ACC112 (cell line): ENCODE data around the gene SLC15A4.

Source experiments
- H2AFZ ChIP-seq: fragments of 200-600 bp; sonication (generic); one replicate; pipeline ENCODE4 v1.6.0; 2017; ENCODE audit warnings: antibody characterized with exemption, low read length; ENCODE audit not compliant: unreplicated experiment
- H3K27ac ChIP-seq: fragments of 200-600 bp; sonication (generic); 2 replicates; pipeline ENCODE4 v1.5.1; 2014; ENCODE audit warnings: low read depth, mild to moderate bottlenecking, antibody characterized with exemption, low read length, moderate library complexity
- H3K27me3 ChIP-seq: fragments of 200-600 bp; sonication (generic); 2 replicates; pipeline ENCODE4 v1.6.1; 2014; ENCODE audit warnings: mild to moderate bottlenecking, antibody characterized with exemption, low read length, moderate library complexity, mixed read lengths; ENCODE audit not compliant: insufficient read depth
- H3K36me3 ChIP-seq: fragments of 200-600 bp; sonication (generic); 2 replicates; pipeline ENCODE4 v1.6.1; 2016; ENCODE audit warnings: mild to moderate bottlenecking, antibody characterized with exemption, low read length, moderate library complexity, mixed read lengths; ENCODE audit not compliant: insufficient read depth
- H3K4me1 ChIP-seq: fragments of 200-600 bp; sonication (generic); one replicate; pipeline ENCODE4 v1.6.1; 2016; ENCODE audit warnings: low read length, mixed read lengths; ENCODE audit not compliant: insufficient read depth, unreplicated experiment, control insufficient read depth
- H3K4me3 ChIP-seq: fragments of 200-600 bp; sonication (generic); 2 replicates; pipeline ENCODE4 v1.5.1; 2014; ENCODE audit warnings: mild to moderate bottlenecking, low read depth, low read length
- H3K79me2 ChIP-seq: fragments of 200-600 bp; sonication (generic); one replicate; pipeline ENCODE4 v1.6.0; 2016; ENCODE audit warnings: low read length; ENCODE audit not compliant: control insufficient read depth, unreplicated experiment, insufficient read depth

The SLC15A4 gene

GRCh38 chr12:128747441-128747840, 76.3 kb downstream of the SLC15A4 start:
- no peaks in the 10 kb centered on the region for H3K36me3 ChIP-seq
- no peaks in the 10 kb centered on the region for H3K79me2 ChIP-seq
- H3K27me3 ChIP-seq: no peaks in the 10 kb centered on the region

GRCh38 chr12:128745772-128746689, 77.7 kb downstream of the SLC15A4 start:
- Histone ChIP-seq H3K4me3 (no peak overlapping the region), H3K36me3 (no peaks in the 10 kb centered on the region), H3K4me1 (no peaks in the 10 kb centered on the region), H2AFZ (no peak overlapping the region), H3K27ac (no peak overlapping the region), H3K27me3 (no peaks in the 10 kb centered on the region), H3K79me2 (no peaks in the 10 kb centered on the region)

More at GRCh38 chr12:128747441-128747840, 76.3 kb downstream of the SLC15A4 start:
- Histone ChIP-seq H3K4me1 (no peaks in the 10 kb centered on the region), H2AFZ (no peak overlapping the region), H3K27ac (no peak overlapping the region), H3K4me3 (no peak overlapping the region)

GRCh38 chr12:128743916-128744315, 79.8 kb downstream of the SLC15A4 start:
- Histone ChIP-seq H3K4me3 (no peak overlapping the region), H3K79me2 (no peaks in the 10 kb centered on the region), H3K27ac (no peak overlapping the region), H3K4me1 (no peaks in the 10 kb centered on the region), H2AFZ (no peak overlapping the region), H3K27me3 (no peaks in the 10 kb centered on the region), H3K36me3 (no peaks in the 10 kb centered on the region)
